ES-I3 (cell line): ENCODE measurements around the gene KAT8.
"Not testable (repeated sequence)": the region's sequence is repeated elsewhere in the genome, so short reads cannot be mapped to it uniquely, and the experiment has no call there.

Experiments used
- H3K36me3 ChIP-seq: 2 replicates; pipeline ENCODE4 v1.6.1; 2013; ENCODE audit warnings: mild to moderate bottlenecking, low read length, control low read depth, moderate library complexity; ENCODE audit not compliant: insufficient read depth
- H3K4me1 ChIP-seq: 2 replicates; pipeline ENCODE4 v1.6.1; 2013; ENCODE audit warnings: mild to moderate bottlenecking, control low read depth, low read length; ENCODE audit not compliant: insufficient read depth
- H3K9ac ChIP-seq: 2 replicates; pipeline ENCODE4 v1.6.1; 2013; ENCODE audit warnings: low read depth, mild to moderate bottlenecking, low read length, moderate library complexity
- H3K9me3 ChIP-seq: 2 replicates; pipeline ENCODE4 v1.6.1; 2013; ENCODE audit warnings: mild to moderate bottlenecking, low read length, moderate library complexity; ENCODE audit not compliant: control insufficient read depth, insufficient read depth

The KAT8 gene

DNA sequence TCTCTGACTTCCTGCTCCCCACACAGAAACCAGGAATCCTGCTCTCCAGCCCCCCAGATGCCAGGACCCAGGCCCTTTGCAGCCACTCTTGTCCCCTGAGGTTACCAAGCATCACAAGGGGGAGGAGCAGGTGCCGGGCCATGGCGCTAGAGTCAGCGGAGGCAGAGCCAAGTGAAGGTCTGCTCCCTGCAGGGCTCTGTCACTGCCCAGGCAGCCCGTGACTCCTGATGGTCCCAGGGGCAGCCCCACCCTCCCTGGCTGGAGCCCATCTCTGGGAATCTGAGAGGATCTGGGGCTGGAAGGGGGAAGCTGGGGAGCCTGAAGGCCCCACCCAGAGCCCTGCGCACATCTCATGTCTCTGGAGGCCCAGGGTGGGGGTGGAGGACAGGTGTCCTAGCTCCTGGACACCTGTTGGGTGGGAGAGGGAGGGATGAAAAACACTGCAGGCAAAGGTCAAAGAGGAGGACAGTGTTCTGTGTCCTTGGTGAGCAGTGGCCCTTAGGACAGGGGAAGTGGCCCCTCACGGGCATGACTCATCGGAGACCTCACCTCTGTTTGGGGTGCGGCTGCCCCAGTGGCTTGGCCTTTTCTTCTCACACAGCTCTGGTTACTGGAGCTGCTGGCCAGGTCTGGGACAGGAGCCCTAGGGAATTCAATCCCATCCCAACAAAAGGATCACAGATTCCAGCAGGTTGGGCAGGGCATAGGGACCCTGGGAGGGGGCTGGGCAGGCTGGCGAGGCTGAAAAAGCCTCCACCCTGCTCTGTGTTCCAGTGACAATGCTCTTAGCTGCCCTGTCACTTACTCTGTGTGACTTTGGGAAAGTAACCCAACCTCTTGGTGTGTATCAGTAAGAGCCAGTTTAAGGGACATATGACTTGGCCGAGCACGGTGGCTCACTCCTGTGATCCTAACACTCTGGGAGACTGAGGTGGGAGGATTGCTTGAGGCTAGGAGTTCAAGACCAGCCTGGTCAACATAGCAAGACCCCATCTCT, 32.7 kb downstream of the KAT8 start, which contains the start of gene PRSS36:
TSS of gene PRSS36 (minus strand) at position 173 of the 997 bp plus-strand sequence. CDS start at position 142, 31 bp downstream.
- no peak within 1 kb of the TSS; the same call in 1 of the 2 replicates for H3K9ac ChIP-seq
- peaks cover 13% of the 10 kb centered on the region for H3K4me1 ChIP-seq
- H3K36me3 ChIP-seq: no peaks in the 10 kb centered on the region
- H3K9me3 ChIP-seq: no peaks in the 10 kb centered on the region

DNA sequence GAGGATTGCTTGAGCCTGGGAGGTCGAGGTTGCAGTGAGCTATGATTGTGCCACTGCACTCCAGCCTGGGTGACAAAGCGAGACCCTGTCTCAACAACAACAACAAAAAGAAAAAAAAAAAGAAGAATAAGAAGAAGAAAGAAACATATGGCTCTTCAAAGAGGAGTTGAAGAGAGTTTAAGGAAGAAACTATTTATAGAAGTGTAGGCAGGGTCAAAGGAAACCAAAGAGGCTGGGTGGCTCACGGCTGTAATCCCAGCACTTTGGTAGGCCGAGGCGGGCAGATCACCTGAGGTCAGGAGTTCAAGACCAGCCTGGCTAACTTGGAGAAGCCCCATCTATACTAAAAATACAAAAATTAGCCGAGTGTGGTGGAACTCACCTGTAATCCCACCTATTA, 33.5 kb downstream of the KAT8 start:
- not testable (repeated sequence) for H3K9ac ChIP-seq, H3K9me3 ChIP-seq, H3K36me3 ChIP-seq
- peaks cover 13% of the 10 kb centered on the region for H3K4me1 ChIP-seq

DNA sequence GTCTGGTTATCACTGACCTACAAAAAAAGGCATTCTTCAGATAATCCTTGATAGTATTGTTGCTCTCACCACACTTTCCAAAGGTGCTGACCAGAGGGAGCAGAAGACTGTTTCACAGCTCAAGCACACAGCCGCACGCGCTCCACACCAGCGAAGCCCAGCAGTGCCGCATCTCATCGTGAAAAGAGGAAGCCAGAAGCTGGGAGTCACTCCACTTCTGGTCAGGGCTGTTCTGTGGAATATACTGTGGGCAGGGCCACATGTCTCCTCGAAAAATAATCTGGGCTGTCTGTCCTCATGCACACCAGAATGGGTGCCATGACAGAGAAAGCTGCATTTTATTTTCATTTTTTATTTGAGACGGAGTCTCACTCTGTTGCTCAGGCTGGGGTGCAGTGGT, 39.7 kb downstream of the KAT8 start:
- no peak overlapping the region for H3K9ac ChIP-seq
- H3K36me3 ChIP-seq: no peaks in the 10 kb centered on the region
- no peaks in the 10 kb centered on the region for H3K9me3 ChIP-seq
- no peaks in the 10 kb centered on the region for H3K4me1 ChIP-seq

DNA sequence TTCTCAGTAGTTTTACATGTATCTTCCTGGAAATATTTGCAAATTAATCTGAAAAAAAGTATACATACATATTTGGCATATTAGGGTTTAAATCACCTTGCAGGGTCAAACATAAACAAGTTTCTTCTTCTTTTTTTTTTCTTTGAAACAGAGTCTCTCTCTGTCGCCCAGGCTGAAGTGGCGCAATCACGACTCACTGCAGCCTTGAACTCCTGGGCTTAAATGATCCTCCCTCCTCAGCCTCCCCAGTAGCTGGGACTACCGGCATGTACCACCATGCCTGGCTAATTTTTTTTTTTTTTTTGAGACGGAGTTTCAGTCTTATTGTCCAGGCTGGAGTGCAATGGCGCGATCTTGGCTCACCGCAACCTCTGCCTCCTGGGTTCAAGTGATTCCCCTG, 49.9 kb downstream of the KAT8 start:
- Histone ChIP-seq H3K9me3 (no peaks in the 10 kb centered on the region; the same call in 1 of the 2 replicates), H3K36me3 (no peaks in the 10 kb centered on the region), H3K9ac (no peak overlapping the region), H3K4me1 (peaks cover 12% of the 10 kb centered on the region)

DNA sequence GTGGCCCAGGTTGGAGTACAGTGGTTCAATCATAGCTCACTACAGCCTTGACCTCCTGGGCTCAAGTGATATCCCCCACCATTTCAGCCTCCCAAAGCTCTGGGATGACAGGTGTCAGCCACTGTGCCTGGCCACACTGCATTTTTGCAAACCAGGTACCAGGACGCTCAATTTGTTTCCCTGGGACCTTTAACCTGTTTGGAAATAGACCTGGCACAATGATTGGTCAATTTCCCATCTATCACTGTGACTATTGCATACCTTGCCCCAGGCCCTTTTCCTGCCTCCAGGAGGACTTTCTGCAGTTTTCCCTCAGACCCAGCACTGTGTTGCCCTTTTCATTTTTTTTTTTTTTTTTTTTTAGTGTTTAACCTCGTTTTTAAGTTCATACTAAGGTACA, 51.4 kb downstream of the KAT8 start:
- Histone ChIP-seq H3K36me3 (no peaks in the 10 kb centered on the region), H3K4me1 (peaks cover 12% of the 10 kb centered on the region), H3K9ac (no peak overlapping the region), H3K9me3 (no peaks in the 10 kb centered on the region; the same call in 1 of the 2 replicates)

DNA sequence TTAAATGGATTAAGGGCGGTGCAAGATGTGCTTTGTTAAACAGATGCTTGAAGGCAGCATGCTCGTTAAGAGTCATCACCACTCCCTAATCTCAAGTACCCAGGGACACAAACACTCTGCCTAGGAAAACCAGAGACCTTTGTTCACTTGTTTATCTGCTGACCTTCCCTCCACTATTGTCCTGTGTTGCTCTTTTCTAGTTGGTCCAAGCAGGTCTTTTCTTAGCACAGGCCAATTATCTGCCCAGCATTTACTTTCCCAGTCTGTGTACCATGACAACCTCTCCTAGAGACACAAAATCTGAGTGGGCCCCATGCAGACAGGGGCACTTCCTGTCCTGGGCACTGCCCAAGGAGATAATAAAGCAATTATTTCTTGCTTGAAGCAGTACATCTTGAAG, 52.6 kb downstream of the KAT8 start:
- H3K9me3 ChIP-seq, H3K36me3 ChIP-seq, H3K9ac ChIP-seq: not testable (repeated sequence)
- H3K4me1 ChIP-seq: peaks cover 12% of the 10 kb centered on the region

DNA sequence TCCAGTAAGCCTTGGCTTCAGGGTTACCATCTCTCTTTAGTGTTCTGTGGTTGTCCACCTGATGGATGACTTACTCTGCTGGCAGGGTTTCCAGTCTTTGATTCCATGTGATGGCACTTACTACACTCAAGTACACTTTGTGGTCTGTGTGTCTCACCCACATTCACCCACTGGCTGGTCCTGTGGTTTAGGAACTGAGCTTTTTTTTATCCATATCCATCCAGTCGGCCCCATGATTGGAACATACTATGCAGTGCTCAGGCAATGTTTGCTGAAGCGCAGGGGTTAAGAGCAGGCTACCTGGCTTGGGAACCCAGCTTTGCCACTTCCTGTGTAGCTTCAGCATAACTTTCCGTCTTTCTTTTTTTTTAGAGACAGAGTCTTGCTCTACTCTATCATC, 59.7 kb downstream of the KAT8 start:
- Histone ChIP-seq H3K4me1 (no peaks in the 10 kb centered on the region; the same call in 1 of the 2 replicates), H3K9ac (no peak overlapping the region), H3K9me3 (no peaks in the 10 kb centered on the region), H3K36me3 (0 out of 2 replicates have a peak, but pooled peaks cover under 1% of the 10 kb centered on the region)

DNA sequence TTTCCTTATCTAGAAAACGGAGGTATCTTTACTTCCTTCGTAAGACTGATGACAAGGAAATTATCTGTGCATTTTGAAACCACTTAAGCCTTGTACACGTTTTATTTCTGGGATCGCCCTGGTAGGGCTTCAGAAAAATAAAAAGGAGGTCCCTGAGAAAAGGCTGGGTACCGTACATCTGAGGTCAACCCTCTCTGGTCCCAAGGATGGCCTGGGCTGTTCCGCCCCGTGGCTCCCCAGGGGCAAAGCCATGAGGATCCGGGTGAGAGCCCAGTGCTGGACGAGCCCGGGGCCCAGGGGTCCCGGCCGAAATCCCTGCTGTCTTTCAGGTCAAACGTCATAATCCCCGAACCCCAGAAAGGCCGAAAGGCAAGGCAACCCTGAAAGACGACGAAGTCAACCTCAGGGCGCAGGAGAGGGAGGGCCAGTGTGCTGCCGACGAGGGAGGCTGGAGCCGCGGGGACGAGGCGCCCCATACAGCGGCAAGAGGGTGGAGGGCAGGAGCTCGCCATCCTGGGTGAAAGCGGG, 61.8 kb downstream of the KAT8 start:
- Histone ChIP-seq H3K36me3 (peaks cover 18% of the 10 kb centered on the region), H3K4me1 (peaks cover 2% of the 10 kb centered on the region; the same call in 1 of the 2 replicates), H3K9me3 (no peaks in the 10 kb centered on the region), H3K9ac (peak overlapping the region; percentile 77)

DNA sequence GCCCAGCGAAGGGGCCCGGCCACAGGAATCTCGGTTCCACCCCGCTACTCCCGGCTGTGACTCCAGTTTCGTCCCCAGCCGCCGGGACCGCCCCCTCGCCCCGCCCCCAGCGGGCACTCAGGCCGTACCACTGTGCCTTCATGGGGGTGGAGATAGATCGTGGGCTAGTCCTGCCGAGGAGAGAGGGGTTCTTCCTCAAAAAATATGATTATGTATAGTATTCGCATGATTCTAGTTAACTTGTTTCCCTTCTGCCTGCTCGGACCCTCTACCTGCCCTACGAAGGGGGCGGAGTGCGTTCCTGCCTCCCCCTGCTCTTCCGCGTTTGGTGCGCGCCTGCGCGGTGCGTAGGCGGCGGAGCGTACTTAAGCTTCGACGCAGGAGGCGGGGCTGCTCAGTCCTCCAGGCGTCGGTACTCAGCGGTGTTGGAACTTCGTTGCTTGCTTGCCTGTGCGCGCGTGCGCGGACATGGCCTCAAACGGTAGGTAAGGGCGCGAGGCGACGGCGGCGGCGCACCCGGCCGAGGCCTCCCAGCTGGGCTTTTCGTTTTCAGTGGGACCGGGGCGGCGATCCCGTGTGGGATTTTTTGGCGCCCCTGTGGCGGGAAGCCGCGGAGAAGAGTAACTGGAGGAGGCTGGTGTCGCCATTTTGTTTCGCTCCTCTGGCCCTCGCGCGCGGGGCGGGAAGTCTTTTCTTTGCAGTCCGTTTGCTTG, 62.4 kb downstream of the KAT8 start, which contains the start of gene FUS:
TSS of gene FUS (plus strand) at position 393 of the 713 bp plus-strand sequence. CDS start at position 469, 76 bp downstream.
- Histone ChIP-seq H3K9me3 (no peaks in the 10 kb centered on the region), H3K36me3 (peaks cover 18% of the 10 kb centered on the region), H3K4me1 (peaks cover 2% of the 10 kb centered on the region; the same call in 1 of the 2 replicates)

More for the DNA sequence above, 62.4 kb downstream of the KAT8 start, which contains the start of gene FUS:
- H3K9ac ChIP-seq: peak within 1 kb of the TSS; percentile 77
